OCI-LY3 (cell line): ENCODE measurements around the gene NFYA.

Experiments
- H2AFZ ChIP-seq: fragments of 200-600, 300-600 bp; shearing (Covaris generic); 2 replicates; pipeline ENCODE4 v1.6.0; 2014; ENCODE audit warnings: antibody characterized with exemption, low read depth, low read length
- H3K27ac ChIP-seq: fragments of 200-600, 300-600 bp; sonication (generic); 2 replicates; pipeline ENCODE4 v1.5.1; 2014; ENCODE audit warnings: mild to moderate bottlenecking, low read length, moderate library complexity, mixed read lengths
- H3K27me3 ChIP-seq: fragments of 200-600, 300-600 bp; sonication (generic); 2 replicates; pipeline ENCODE4 v1.6.1; 2014; ENCODE audit warnings: low read depth, low read length, mixed read lengths
- H3K36me3 ChIP-seq: fragments of 200-600, 300-600 bp; sonication (generic); replicated peaks from 2 replicates; pipeline ENCODE3; 2014; ENCODE audit warnings: low read depth, low read length, mixed read lengths
- H3K4me1 ChIP-seq: fragments of 300-600, 200-600 bp; sonication (generic); 2 replicates; pipeline ENCODE4 v1.6.1; 2014; ENCODE audit warnings: low read length, mixed read lengths
- H3K4me2 ChIP-seq: fragments of 200-600, 300-600 bp; sonication (generic); 2 replicates; pipeline ENCODE4 v1.6.1; 2014; ENCODE audit warnings: low read length, mixed read lengths
- H3K4me3 ChIP-seq: fragments of 300-600, 200-600 bp; sonication (generic); 2 replicates; pipeline ENCODE4 v1.5.1; 2014; ENCODE audit warnings: antibody characterized with exemption, mild to moderate bottlenecking, low read length, moderate library complexity
- H3K79me2 ChIP-seq: fragments of 300-600, 200-600 bp; shearing (Covaris generic); 2 replicates; pipeline ENCODE4 v1.6.1; 2014; ENCODE audit warnings: mild to moderate bottlenecking, low read length, mixed read lengths
- H3K9ac ChIP-seq: fragments of 300-600, 200-600 bp; shearing (Covaris generic); 2 replicates; pipeline ENCODE4 v1.6.0; 2014; ENCODE audit warnings: mild to moderate bottlenecking, low read length, moderate library complexity
- H3K9me3 ChIP-seq: fragments of 200-600, 300-600 bp; shearing (Covaris generic); 2 replicates; pipeline ENCODE4 v1.6.1; 2014; ENCODE audit warnings: low read length, mixed read lengths; ENCODE audit not compliant: insufficient read depth
- H4K20me1 ChIP-seq: fragments of 200-600, 300-600 bp; sonication (generic); 2 replicates; pipeline ENCODE4 v1.6.1; 2016; ENCODE audit warnings: low read length, mixed read lengths; ENCODE audit not compliant: insufficient read depth
- CTCF ChIP-seq: fragments of 200-600, 300-600 bp; sonication (generic); IDR thresholded peaks from 2 replicates; pipeline ENCODE4 v1.5.1; 2014; ENCODE audit warnings: antibody characterized with exemption, low read length, low read depth
- EZH2phosphoT487 ChIP-seq: fragments of 200-600 bp; shearing (Covaris generic); IDR thresholded peaks from 2 replicates; pipeline ENCODE4 v1.6.1; 2018; ENCODE audit warnings: antibody characterized with exemption, mixed run types, low read depth

The NFYA gene

GRCh38 chr6:41047306-41047705 is 25.5 kb upstream of the NFYA start:
- Histone ChIP-seq H3K9me3 (no peaks in the 10 kb centered on the region), H3K4me2 (no peak overlapping the region), H3K9ac (no peak overlapping the region), H2AFZ (no peak overlapping the region), H3K27me3 (no peaks in the 10 kb centered on the region), H3K4me3 (no peak overlapping the region), H4K20me1 (no peaks in the 10 kb centered on the region), H3K36me3 (no peaks in the 10 kb centered on the region), H3K79me2 (no peaks in the 10 kb centered on the region), H3K27ac (no peak overlapping the region), H3K4me1 (peaks cover 6% of the 10 kb centered on the region)
- TF ChIP-seq EZH2phosphoT487 (no peak), CTCF (no peak)

- Histone ChIP-seq H3K4me2 (no peak overlapping the region), H3K79me2 (no peaks in the 10 kb centered on the region), H3K27me3 (no peaks in the 10 kb centered on the region), H3K9ac (no peak overlapping the region), H3K9me3 (no peaks in the 10 kb centered on the region), H3K36me3 (no peaks in the 10 kb centered on the region), H4K20me1 (no peaks in the 10 kb centered on the region), H2AFZ (no peak overlapping the region), H3K4me1 (peaks cover 8% of the 10 kb centered on the region), H3K27ac (no peak overlapping the region), H3K4me3 (no peak overlapping the region)
- TF ChIP-seq EZH2phosphoT487 = no peak
- TF ChIP-seq CTCF = no peak
These were observed 24.7 kb upstream of the NFYA start for GRCh38 chr6:41047745-41048732.

- Histone ChIP-seq H3K79me2 (no peaks in the 10 kb centered on the region), H3K4me1 (peaks cover 8% of the 10 kb centered on the region), H3K27ac (no peak overlapping the region), H3K27me3 (no peaks in the 10 kb centered on the region), H2AFZ (no peak overlapping the region), H3K9me3 (no peaks in the 10 kb centered on the region), H4K20me1 (no peaks in the 10 kb centered on the region), H3K4me3 (no peak overlapping the region), H3K4me2 (no peak overlapping the region), H3K36me3 (no peaks in the 10 kb centered on the region), H3K9ac (no peak overlapping the region)
- TF ChIP-seq CTCF = no peak
- no peak for TF ChIP-seq EZH2phosphoT487
These were observed 23.3 kb upstream of the NFYA start for GRCh38 chr6:41049521-41049920.

- H4K20me1 ChIP-seq = no peaks in the 10 kb centered on the region
- no peak overlapping the region for H3K4me2 ChIP-seq
- no peaks in the 10 kb centered on the region for H3K9me3 ChIP-seq
- H3K36me3 ChIP-seq = no peaks in the 10 kb centered on the region
- peaks cover 8% of the 10 kb centered on the region for H3K4me1 ChIP-seq
- H2AFZ ChIP-seq = no peak overlapping the region
- H3K4me3 ChIP-seq = no peak overlapping the region
- H3K27me3 ChIP-seq = no peaks in the 10 kb centered on the region
- TF ChIP-seq EZH2phosphoT487 = no peak
- no peak for TF ChIP-seq CTCF
- no peak overlapping the region for H3K9ac ChIP-seq
- no peak overlapping the region for H3K27ac ChIP-seq
- no peaks in the 10 kb centered on the region for H3K79me2 ChIP-seq
These were observed 22.8 kb upstream of the NFYA start for GRCh38 chr6:41049955-41050354.
